ENCODE results near the gene WDFY4.

DNA sequence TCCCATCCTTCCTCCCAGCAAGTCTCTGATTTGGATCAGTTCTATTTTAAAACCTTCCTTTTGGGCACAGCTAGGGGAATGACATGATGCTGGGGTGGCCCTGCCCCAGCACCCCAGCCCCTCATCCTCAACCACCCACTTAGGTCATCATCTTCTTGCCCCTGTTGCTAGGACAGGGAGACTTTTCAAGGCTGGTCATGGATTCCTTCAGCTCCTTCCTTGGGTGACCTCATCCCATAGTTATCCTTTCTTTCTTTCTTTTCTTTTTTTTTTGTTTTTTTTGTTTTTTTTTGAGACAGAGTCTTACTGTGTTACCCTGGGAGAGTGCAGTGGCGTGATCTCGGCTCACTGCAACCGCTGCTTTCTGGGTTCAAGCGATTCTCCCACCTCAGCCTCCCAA is 127.2 kb downstream of the WDFY4 start:
- TF ChIP-seq ZFP30 (CRISPR knock-in tag; IDR thresholded peaks at IDR 0.05) = no peak
- TF ChIP-seq, protein P1, sequence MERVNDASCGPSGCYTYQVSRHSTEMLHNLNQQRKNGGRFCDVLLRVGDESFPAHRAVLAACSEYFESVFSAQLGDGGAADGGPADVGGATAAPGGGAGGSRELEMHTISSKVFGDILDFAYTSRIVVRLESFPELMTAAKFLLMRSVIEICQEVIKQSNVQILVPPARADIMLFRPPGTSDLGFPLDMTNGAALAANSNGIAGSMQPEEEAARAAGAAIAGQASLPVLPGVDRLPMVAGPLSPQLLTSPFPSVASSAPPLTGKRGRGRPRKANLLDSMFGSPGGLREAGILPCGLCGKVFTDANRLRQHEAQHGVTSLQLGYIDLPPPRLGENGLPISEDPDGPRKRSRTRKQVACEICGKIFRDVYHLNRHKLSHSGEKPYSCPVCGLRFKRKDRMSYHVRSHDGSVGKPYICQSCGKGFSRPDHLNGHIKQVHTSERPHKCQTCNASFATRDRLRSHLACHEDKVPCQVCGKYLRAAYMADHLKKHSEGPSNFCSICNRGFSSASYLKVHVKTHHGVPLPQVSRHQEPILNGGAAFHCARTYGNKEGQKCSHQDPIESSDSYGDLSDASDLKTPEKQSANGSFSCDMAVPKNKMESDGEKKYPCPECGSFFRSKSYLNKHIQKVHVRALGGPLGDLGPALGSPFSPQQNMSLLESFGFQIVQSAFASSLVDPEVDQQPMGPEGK (CRISPR knock-in tag; IDR thresholded peaks at IDR 0.05; ENCODE audit: borderline replicate concordance) = no peak
